HEK293T (cell line): ENCODE data around the gene RPN1.

Experiments used
- BHLHE40 ChIP-seq: fragments of 450-650 bp; IDR thresholded peaks from 2 replicates; pipeline ENCODE4 v1.6.1; 2016; ENCODE audit warnings: mild to moderate bottlenecking, moderate library complexity, borderline replicate concordance
- ELF4 ChIP-seq: fragments of 450-650 bp; IDR thresholded peaks from 2 replicates; pipeline ENCODE4 v1.6.1; 2017; ENCODE audit warnings: antibody characterized with exemption
- FOXK2 ChIP-seq: fragments of 450-650 bp; IDR thresholded peaks from 2 replicates; pipeline ENCODE4 v1.6.1; 2016; ENCODE audit warnings: mild to moderate bottlenecking
- FOXM1 ChIP-seq: fragments of 450-650 bp; IDR thresholded peaks from 2 replicates; pipeline ENCODE4 v1.6.1; 2017; ENCODE audit warnings: mild to moderate bottlenecking, borderline replicate concordance
- SUZ12 ChIP-seq: fragments of 450-650 bp; IDR thresholded peaks from 2 replicates; pipeline ENCODE4 v1.6.1; 2016; ENCODE audit warnings: mild to moderate bottlenecking
- TARDBP ChIP-seq: fragments of 450-650 bp; IDR thresholded peaks from 2 replicates; pipeline ENCODE4 v1.6.1; 2016
- ZNF384 ChIP-seq: fragments of 450-650 bp; IDR thresholded peaks from 2 replicates; pipeline ENCODE4 v1.6.1; 2016

DNA sequence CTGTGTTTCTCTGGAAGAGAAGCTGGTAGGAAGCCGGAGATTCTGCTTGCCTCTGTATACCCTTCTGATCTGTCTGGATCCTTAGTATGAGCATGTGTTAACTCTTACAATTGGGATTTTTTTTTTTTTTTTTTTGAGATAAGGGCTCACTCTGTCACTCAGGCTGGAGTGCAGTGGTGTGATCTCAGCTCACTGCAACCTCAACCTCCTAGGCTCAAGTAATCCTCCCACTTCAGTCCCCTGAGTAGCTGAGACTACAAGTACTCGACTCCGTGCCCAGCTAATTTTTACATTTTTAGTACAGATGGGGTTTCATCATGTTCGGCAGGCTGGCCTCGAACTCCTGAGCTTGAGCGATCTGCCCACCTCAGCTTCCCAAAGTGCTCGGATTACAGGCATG lies 44.5 kb downstream of the RPN1 start:
- TF ChIP-seq TARDBP (no peak), ELF4 (no peak), FOXM1 (no peak), FOXK2 (no peak), BHLHE40 (no peak), ZNF384 (no peak), SUZ12 (no peak)
